Testis (tissue), 2 donors: ENCODE data around the gene RSPH1.

ENCODE experiments used
- CTCF ChIP-seq, 3 experiments: fragments of 450-650 bp in 2 of 3; fragments of 200-600 bp in 1 of 3; sonication (generic) in 1 of 3; IDR thresholded peaks; one replicate each; pipeline ENCODE4 v1.5.1; 2016 to 2019; ENCODE audit warnings: antibody characterized with exemption in 3 of 3, mild to moderate bottlenecking in 2 of 3, moderate library complexity in 1 of 3
- POLR2A ChIP-seq: fragments of 450-650 bp; IDR thresholded peaks from one replicate; pipeline ENCODE4 v1.6.1; 2017; ENCODE audit warnings: antibody characterized with exemption, mild to moderate bottlenecking, moderate library complexity

- no peak for TF ChIP-seq CTCF (IDR thresholded peaks at IDR 0.05)
- TF ChIP-seq POLR2A, result no peak
These were observed 47.3 kb upstream of the RSPH1 start for GRCh38 chr21:42543106-42543847.
